ENCODE results near the gene CTTN. TPM values are rescaled to one million over a fixed set of nuclear protein-coding genes. Genes with fewer than 3 reads are reported as not detected.

Gene CTTN
- total RNA-seq, 1 experiment from 2014 or later, result 448 TPM

DNA sequence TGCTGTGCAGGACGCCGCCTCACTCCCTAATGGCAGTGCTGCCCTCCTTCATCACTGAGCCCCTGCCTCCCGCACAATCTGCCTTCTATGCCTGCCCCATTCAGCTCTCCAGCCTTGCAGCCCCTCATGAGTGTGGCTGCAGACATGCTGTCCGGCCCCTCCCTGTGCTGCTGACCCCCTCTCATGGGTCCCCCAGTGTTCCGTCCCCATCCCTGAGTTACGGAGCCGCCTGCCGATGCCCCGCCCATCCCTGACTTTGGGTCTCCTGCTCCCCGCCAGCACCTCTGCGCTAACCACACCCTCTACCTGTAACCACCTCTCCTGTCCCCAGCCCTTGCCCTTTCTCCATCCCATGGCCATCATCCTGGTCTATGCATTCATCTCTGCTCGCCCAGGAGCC is 33.3 kb downstream of the CTTN start:
- Mint-ChIP-seq H3K36me3 (ENCODE audit: insufficient read depth, unreplicated experiment) (peaks cover 81% of the 10 kb centered on the region), H3K27me3 (ENCODE audit: unreplicated experiment) (no peaks in the 10 kb centered on the region), H3K4me3 (ENCODE audit: low read depth, unreplicated experiment) (no peak overlapping the region), H3K9me3 (ENCODE audit: low read depth, unreplicated experiment) (no peaks in the 10 kb centered on the region), H3K4me1 (ENCODE audit: low read depth, unreplicated experiment) (no peaks in the 10 kb centered on the region), H3K27ac (ENCODE audit: unreplicated experiment) (no peak overlapping the region)
- DNase-seq, result no peak
- intact Hi-C loops (cut with micrococcal nuclease; ENCODE audit: unreplicated experiment), result no loop called here
- TF ChIP-seq, protein P1, sequence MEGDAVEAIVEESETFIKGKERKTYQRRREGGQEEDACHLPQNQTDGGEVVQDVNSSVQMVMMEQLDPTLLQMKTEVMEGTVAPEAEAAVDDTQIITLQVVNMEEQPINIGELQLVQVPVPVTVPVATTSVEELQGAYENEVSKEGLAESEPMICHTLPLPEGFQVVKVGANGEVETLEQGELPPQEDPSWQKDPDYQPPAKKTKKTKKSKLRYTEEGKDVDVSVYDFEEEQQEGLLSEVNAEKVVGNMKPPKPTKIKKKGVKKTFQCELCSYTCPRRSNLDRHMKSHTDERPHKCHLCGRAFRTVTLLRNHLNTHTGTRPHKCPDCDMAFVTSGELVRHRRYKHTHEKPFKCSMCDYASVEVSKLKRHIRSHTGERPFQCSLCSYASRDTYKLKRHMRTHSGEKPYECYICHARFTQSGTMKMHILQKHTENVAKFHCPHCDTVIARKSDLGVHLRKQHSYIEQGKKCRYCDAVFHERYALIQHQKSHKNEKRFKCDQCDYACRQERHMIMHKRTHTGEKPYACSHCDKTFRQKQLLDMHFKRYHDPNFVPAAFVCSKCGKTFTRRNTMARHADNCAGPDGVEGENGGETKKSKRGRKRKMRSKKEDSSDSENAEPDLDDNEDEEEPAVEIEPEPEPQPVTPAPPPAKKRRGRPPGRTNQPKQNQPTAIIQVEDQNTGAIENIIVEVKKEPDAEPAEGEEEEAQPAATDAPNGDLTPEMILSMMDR (IDR thresholded peaks at IDR 0.05; ENCODE audit: unreplicated experiment), result no peak
- CTCF ChIA-PET, result no interaction called here
- no TSS peak for BruUV-seq (replicated peaks)

DNA sequence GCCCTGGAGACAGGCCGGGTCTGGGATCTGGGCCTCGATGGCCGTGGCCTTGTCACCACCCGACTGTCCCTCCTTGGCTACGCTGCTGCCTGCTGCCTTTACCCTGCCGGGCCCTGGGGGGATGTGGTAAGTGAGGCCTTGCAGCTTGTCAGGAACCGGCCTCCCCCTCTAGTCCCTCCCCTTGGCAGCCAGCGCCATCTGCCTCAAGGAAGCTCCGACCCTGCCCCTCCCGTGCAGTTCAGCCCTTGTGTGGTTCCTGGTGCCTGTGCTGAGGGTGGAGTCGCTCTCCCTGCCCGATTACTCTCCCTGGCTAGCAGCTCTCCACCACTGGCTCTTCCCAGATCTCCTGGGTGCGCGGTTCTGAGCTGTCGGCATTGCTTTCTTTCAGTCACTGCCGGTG is 33.7 kb downstream of the CTTN start:
- no TSS peak for BruUV-seq (replicated peaks)
- intact Hi-C loops (cut with micrococcal nuclease; ENCODE audit: unreplicated experiment), result no loop called here
- CTCF ChIA-PET, result no interaction called here
- TF ChIP-seq, protein P1 (IDR thresholded peaks at IDR 0.05; ENCODE audit: unreplicated experiment), result no peak
- H3K4me1 Mint-ChIP-seq (ENCODE audit: low read depth, unreplicated experiment), result no peaks in the 10 kb centered on the region
- H3K4me3 Mint-ChIP-seq (ENCODE audit: low read depth, unreplicated experiment), result no peak overlapping the region
- H3K27me3 Mint-ChIP-seq (ENCODE audit: unreplicated experiment), result no peaks in the 10 kb centered on the region
- no peak for DNase-seq
- no peak overlapping the region for H3K27ac Mint-ChIP-seq (ENCODE audit: unreplicated experiment)
- peaks cover 84% of the 10 kb centered on the region for H3K36me3 Mint-ChIP-seq (ENCODE audit: insufficient read depth, unreplicated experiment)
- no peaks in the 10 kb centered on the region for H3K9me3 Mint-ChIP-seq (ENCODE audit: low read depth, unreplicated experiment)

DNA sequence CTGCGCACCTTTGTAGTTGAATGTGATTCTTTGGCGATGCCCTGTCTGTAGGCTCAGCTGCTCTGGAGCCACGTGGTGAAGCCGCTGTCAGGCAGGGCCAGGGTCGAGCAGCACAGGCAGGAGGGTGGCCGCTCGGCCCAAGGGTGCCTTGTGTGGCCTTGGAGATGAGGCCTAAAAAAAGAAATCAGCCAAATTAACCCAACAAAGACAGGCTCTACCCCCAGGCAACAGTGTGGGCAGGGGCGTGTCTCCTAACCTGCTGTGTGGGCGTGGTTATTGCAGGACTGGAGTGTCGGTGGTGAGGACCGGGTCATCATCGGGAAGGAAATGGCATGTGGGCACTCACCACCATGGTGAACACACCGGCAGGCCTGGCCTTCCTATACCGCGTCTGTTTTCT is 34.3 kb downstream of the CTTN start:
- Mint-ChIP-seq H3K27ac (ENCODE audit: unreplicated experiment) (no peak overlapping the region), H3K4me1 (ENCODE audit: low read depth, unreplicated experiment) (no peaks in the 10 kb centered on the region), H3K36me3 (ENCODE audit: insufficient read depth, unreplicated experiment) (peaks cover 82% of the 10 kb centered on the region), H3K4me3 (ENCODE audit: low read depth, unreplicated experiment) (no peak overlapping the region), H3K9me3 (ENCODE audit: low read depth, unreplicated experiment) (no peaks in the 10 kb centered on the region), H3K27me3 (ENCODE audit: unreplicated experiment) (no peaks in the 10 kb centered on the region)
- TF ChIP-seq, protein P1 (IDR thresholded peaks at IDR 0.05; ENCODE audit: unreplicated experiment), result no peak
- CTCF ChIA-PET, result no interaction called here
- no peak for DNase-seq
- intact Hi-C loops (cut with micrococcal nuclease; ENCODE audit: unreplicated experiment), result no loop called here
- no TSS peak for BruUV-seq (replicated peaks)

- TF ChIP-seq, protein P1 (IDR thresholded peaks at IDR 0.05; ENCODE audit: unreplicated experiment), result no peak
- Mint-ChIP-seq H3K27ac (ENCODE audit: unreplicated experiment) (no peak overlapping the region), H3K9me3 (ENCODE audit: low read depth, unreplicated experiment) (no peaks in the 10 kb centered on the region), H3K36me3 (ENCODE audit: insufficient read depth, unreplicated experiment) (peaks cover 85% of the 10 kb centered on the region), H3K27me3 (ENCODE audit: unreplicated experiment) (no peaks in the 10 kb centered on the region), H3K4me1 (ENCODE audit: low read depth, unreplicated experiment) (no peaks in the 10 kb centered on the region), H3K4me3 (ENCODE audit: low read depth, unreplicated experiment) (no peak overlapping the region)
- CTCF ChIA-PET, result no interaction called here
- intact Hi-C loops (cut with micrococcal nuclease; ENCODE audit: unreplicated experiment), result no loop called here
- DNase-seq, result no peak
- BruUV-seq (replicated peaks), result no TSS peak
These were observed 34.7 kb downstream of the CTTN start for GRCh38 chr11:70433038-70433437.

- TF ChIP-seq, protein P1 (IDR thresholded peaks at IDR 0.05; ENCODE audit: unreplicated experiment), result no peak
- Mint-ChIP-seq H3K36me3 (ENCODE audit: insufficient read depth, unreplicated experiment) (peaks cover 85% of the 10 kb centered on the region), H3K9me3 (ENCODE audit: low read depth, unreplicated experiment) (no peaks in the 10 kb centered on the region), H3K27me3 (ENCODE audit: unreplicated experiment) (no peaks in the 10 kb centered on the region), H3K4me3 (ENCODE audit: low read depth, unreplicated experiment) (no peak overlapping the region), H3K4me1 (ENCODE audit: low read depth, unreplicated experiment) (no peaks in the 10 kb centered on the region), H3K27ac (ENCODE audit: unreplicated experiment) (no peak overlapping the region)
- no TSS peak for BruUV-seq (replicated peaks)
- CTCF ChIA-PET, result no interaction called here
- intact Hi-C loops (cut with micrococcal nuclease; ENCODE audit: unreplicated experiment), result no loop called here
- no peak for DNase-seq
These were observed 35.2 kb downstream of the CTTN start for GRCh38 chr11:70433526-70433925.

Measured in Calu3 (cell line).